Neural progenitor cell (in vitro differentiated cells): Measurements from ENCODE around the gene PEAR1. TPM values are rescaled to one million over a fixed set of nuclear protein-coding genes. Genes with fewer than 3 reads are reported as not detected.

Source experiments
- DNase-seq: peaks from one replicate; pipeline ENCODE4 v3.0.0-alpha.2; 2016; ENCODE audit warnings: low spot score
- H2AFZ ChIP-seq: fragments of 200-600 bp; sonication (generic); replicated peaks from 2 replicates; pipeline ENCODE4 v1.6.1; 2016; ENCODE audit warnings: antibody characterized with exemption
- H3F3A ChIP-seq: fragments of 200-600 bp; sonication (generic); 2 replicates; pipeline ENCODE4 v1.6.1; 2016; ENCODE audit warnings: antibody characterized with exemption, low read depth
- H3K27ac ChIP-seq: fragments of 200-600 bp; sonication (generic); 2 replicates; pipeline ENCODE4 v1.5.1; 2016; ENCODE audit warnings: mild to moderate bottlenecking
- H3K27me3 ChIP-seq: fragments of 200-600 bp; sonication (generic); 2 replicates; pipeline ENCODE4 v1.6.1; 2016; ENCODE audit warnings: mild to moderate bottlenecking, moderate library complexity
- H3K36me3 ChIP-seq: fragments of 200-600 bp; sonication (generic); 2 replicates; pipeline ENCODE4 v1.5.1; 2016
- H3K4me1 ChIP-seq: fragments of 200-600 bp; sonication (generic); 2 replicates; pipeline ENCODE4 v1.6.1; 2016; ENCODE audit warnings: mixed run types
- H3K4me2 ChIP-seq: fragments of 200-600 bp; sonication (generic); 2 replicates; pipeline ENCODE4 v1.6.1; 2016
- H3K4me3 ChIP-seq: fragments of 200-600 bp; sonication (generic); 2 replicates; pipeline ENCODE4 v1.5.1; 2016
- H3K79me2 ChIP-seq: fragments of 200-600 bp; sonication (generic); 2 replicates; pipeline ENCODE4 v1.6.1; 2016; ENCODE audit warnings: low read depth
- H3K9ac ChIP-seq: fragments of 200-600 bp; sonication (generic); 2 replicates; pipeline ENCODE4 v1.6.1; 2016
- H3K9me3 ChIP-seq: fragments of 200-600 bp; sonication (generic); 2 replicates; pipeline ENCODE4 v1.5.1; 2016; ENCODE audit warnings: low read depth
- H4K20me1 ChIP-seq: fragments of 200-600 bp; sonication (generic); 2 replicates; pipeline ENCODE4 v1.6.1; 2016; ENCODE audit warnings: low read depth
- H3K27ac Mint-ChIP-seq: 3 replicates; pipeline ENCODE4 v1.8.0; 2021; ENCODE audit warnings: mixed read lengths
- H3K27me3 Mint-ChIP-seq: 2 replicates; pipeline ENCODE4 v1.8.0; 2022; ENCODE audit warnings: low read depth, mild to moderate bottlenecking, inconsistent platforms, moderate library complexity, mixed read lengths; ENCODE audit not compliant: insufficient read depth
- H3K36me3 Mint-ChIP-seq: 3 replicates; pipeline ENCODE4 v1.8.0; 2021; ENCODE audit warnings: mixed read lengths
- H3K4me1 Mint-ChIP-seq: 3 replicates; pipeline ENCODE4 v1.8.0; 2021; ENCODE audit warnings: mixed read lengths
- H3K4me3 Mint-ChIP-seq: 3 replicates; pipeline ENCODE4 v1.8.0; 2021; ENCODE audit warnings: mild to moderate bottlenecking, moderate library complexity, mixed read lengths
- H3K9me3 Mint-ChIP-seq: 3 replicates; pipeline ENCODE4 v1.8.0; 2020; ENCODE audit warnings: mixed read lengths
- CTCF ChIP-seq: fragments of 200-600 bp; sonication (generic); IDR thresholded peaks from 2 replicates; pipeline ENCODE4 v1.5.1; 2017; ENCODE audit warnings: antibody characterized with exemption, mild to moderate bottlenecking
- EZH2 ChIP-seq: fragments of 200-600 bp; sonication (generic); IDR thresholded peaks from 2 replicates; pipeline ENCODE4 v1.6.1; 2017; ENCODE audit warnings: antibody characterized with exemption, mild to moderate bottlenecking, moderate library complexity
- EZH2phosphoT487 ChIP-seq: fragments of 200-600 bp; sonication (generic); IDR thresholded peaks from 2 replicates; pipeline ENCODE4 v1.6.1; 2017; ENCODE audit warnings: antibody characterized with exemption
- microRNA counts: library from miRNA; unstranded; fragments of <30 nt; microRNA quantifications from one replicate; lab custom pipeline; 2016
- microRNA-seq: library from miRNA; unstranded; fragments of <30 nt; microRNA quantifications from one replicate; pipeline ENCODE4, GENCODE V29; 2016
- small RNA-seq: library from RNA; depleted of rRNA; stranded (forward); fragments of <200 nt; gene quantifications from one replicate; pipeline ENCODE3, GENCODE V24; 2015
- total RNA-seq: library from RNA; depleted of rRNA; stranded (reverse); fragments of >200 nt; gene quantifications from 2 replicates; pipeline ENCODE4 v1.2.3, GENCODE V29; 2015; ENCODE audit warnings: low replicate concordance

The PEAR1 gene
- total RNA-seq, 1 donor from 2014 or later, result not detected

- Mint-ChIP-seq H3K4me1 (no peaks in the 10 kb centered on the region), H3K4me3 (no peak overlapping the region), H3K27me3 (peaks cover 6% of the 10 kb centered on the region), H3K9me3 (no peaks in the 10 kb centered on the region), H3K27ac (no peak overlapping the region), H3K36me3 (peaks cover 56% of the 10 kb centered on the region)
- no peaks in the 10 kb centered on the region for H3F3A ChIP-seq
- no peaks in the 10 kb centered on the region for H3K9me3 ChIP-seq
- no peak overlapping the region for H2AFZ ChIP-seq
- no peaks in the 10 kb centered on the region for H4K20me1 ChIP-seq
- no peak overlapping the region for H3K4me3 ChIP-seq
- no peaks in the 10 kb centered on the region for H3K27me3 ChIP-seq
- no peaks in the 10 kb centered on the region for H3K4me1 ChIP-seq
- H3K79me2 ChIP-seq, result no peaks in the 10 kb centered on the region
- TF ChIP-seq EZH2 (no peak), CTCF (peak; percentile 33), EZH2phosphoT487 (no peak)
- DNase-seq, result peak; percentile 16
- H3K36me3 ChIP-seq, result no peaks in the 10 kb centered on the region
- H3K27ac ChIP-seq, result no peak overlapping the region
- H3K4me2 ChIP-seq, result no peak overlapping the region
- no peak overlapping the region for H3K9ac ChIP-seq
Observed at GRCh38 chr1:156961709-156962108, 68.2 kb downstream of the PEAR1 start.

GRCh38 chr1:156963621-156964020 lies 70.1 kb downstream of the PEAR1 start:
- no peak overlapping the region for H3K4me2 ChIP-seq
- Mint-ChIP-seq H3K27me3 (peaks cover 3% of the 10 kb centered on the region), H3K27ac (no peak overlapping the region), H3K36me3 (peaks cover 49% of the 10 kb centered on the region), H3K9me3 (no peaks in the 10 kb centered on the region), H3K4me3 (no peak overlapping the region), H3K4me1 (no peaks in the 10 kb centered on the region)
- no peaks in the 10 kb centered on the region for H3K27me3 ChIP-seq
- H3F3A ChIP-seq, result no peaks in the 10 kb centered on the region
- DNase-seq, result no peak
- no peaks in the 10 kb centered on the region for H3K36me3 ChIP-seq
- H3K9ac ChIP-seq, result no peak overlapping the region
- no peaks in the 10 kb centered on the region for H4K20me1 ChIP-seq
- H3K79me2 ChIP-seq, result no peaks in the 10 kb centered on the region
- H3K27ac ChIP-seq, result no peak overlapping the region
- no peak for TF ChIP-seq CTCF
- no peak for TF ChIP-seq EZH2
- no peak for TF ChIP-seq EZH2phosphoT487
- H3K4me3 ChIP-seq, result no peak overlapping the region
- no peaks in the 10 kb centered on the region for H3K9me3 ChIP-seq
- H3K4me1 ChIP-seq, result no peaks in the 10 kb centered on the region
- H2AFZ ChIP-seq, result no peak overlapping the region

GRCh38 chr1:156964441-156964840 lies 70.9 kb downstream of the PEAR1 start:
- Histone ChIP-seq H3K9ac (no peak overlapping the region), H3F3A (no peaks in the 10 kb centered on the region), H3K27me3 (no peaks in the 10 kb centered on the region), H2AFZ (no peak overlapping the region), H3K9me3 (no peaks in the 10 kb centered on the region), H3K36me3 (no peaks in the 10 kb centered on the region), H3K4me2 (no peak overlapping the region), H4K20me1 (no peaks in the 10 kb centered on the region), H3K4me1 (no peaks in the 10 kb centered on the region), H3K27ac (no peak overlapping the region), H3K4me3 (no peak overlapping the region), H3K79me2 (no peaks in the 10 kb centered on the region)
- no peak overlapping the region for H3K27ac Mint-ChIP-seq
- no peaks in the 10 kb centered on the region for H3K9me3 Mint-ChIP-seq
- no peak overlapping the region for H3K4me3 Mint-ChIP-seq
- H3K36me3 Mint-ChIP-seq, result peaks cover 47% of the 10 kb centered on the region
- no peaks in the 10 kb centered on the region for H3K4me1 Mint-ChIP-seq
- H3K27me3 Mint-ChIP-seq, result peaks cover 3% of the 10 kb centered on the region
- DNase-seq, result no peak
- TF ChIP-seq CTCF, result no peak
- no peak for TF ChIP-seq EZH2

MicroRNAs encoded within 50 kb of the gene (microRNA counts, 767-probe panel; counts per million panel counts)
- microRNA hsa-miR-765 (lab: Ali Mortazavi, UCI), result 460 counts per million, percentile 90 among the panel's probes with 10 or more counts

Small RNAs within 50 kb of the gene (microRNA-seq; reads per million reads assigned to microRNA genes)
- not detected for gene MIR765

Small RNAs within 50 kb of the gene (small RNA-seq; reads per million reads assigned to genes)
- not detected for gene MIR765

Other genes with a start within 250 kb of the PEAR1 start
- gene NES, start 216.3 kb upstream of the PEAR1 start, total RNA-seq, result 83.8 and 219 TPM in 2 replicates
- gene CRABP2, start 188.1 kb upstream of the PEAR1 start, total RNA-seq, result 110 and 156 TPM in 2 replicates
- 21.4 and 26.5 TPM in 2 replicates for gene METTL25B, start 165.2 kb upstream of the PEAR1 start, total RNA-seq
- gene ISG20L2, start 165.0 kb upstream of the PEAR1 start, total RNA-seq, result 17.4 and 23.7 TPM in 2 replicates
- gene MRPL24, start 152.6 kb upstream of the PEAR1 start, total RNA-seq, result 21.4 and 24.7 TPM in 2 replicates
- gene HDGF, start 142.0 kb upstream of the PEAR1 start, total RNA-seq, result 246 and 366 TPM in 2 replicates
- gene PRCC, start 126.2 kb upstream of the PEAR1 start, total RNA-seq, result 30.1 and 43.1 TPM in 2 replicates
- 1.2 TPM in 1 of 2 replicates, not detected in the other for gene SH2D2A, start 76.9 kb upstream of the PEAR1 start, total RNA-seq
- gene INSRR, start 34.6 kb upstream of the PEAR1 start, total RNA-seq, result not detected in 2 replicates
- 0.15 TPM in 1 of 2 replicates, not detected in the other for gene NTRK1, start 32.9 kb upstream of the PEAR1 start, total RNA-seq
- gene LRRC71, start 26.9 kb downstream of the PEAR1 start, total RNA-seq, result not detected in 2 replicates
- 31.9 and 33.8 TPM in 2 replicates for gene ARHGEF11, start 152.0 kb downstream of the PEAR1 start, total RNA-seq
- 0.25 TPM in 1 of 2 replicates, not detected in the other for gene ETV3L, start 206.1 kb downstream of the PEAR1 start, total RNA-seq
- gene ETV3, start 244.7 kb downstream of the PEAR1 start, total RNA-seq, result 13.7 and 19.5 TPM in 2 replicates